Activated CD4-positive, alpha-beta T cell treated with anti-CD3 and anti-CD28 coated beads, Interleukin-2, amount 50 U/mL, for 48 hours (primary cell): ENCODE results near the gene MON1B.
A peak's percentile ranks its signal among the peaks of the same experiment; 100 is the strongest.
"Not testable (repeated sequence)": the region's sequence is repeated elsewhere in the genome, so short reads cannot be mapped to it uniquely, and the experiment has no call there.

Source experiments
- DNase-seq, 2 experiments: peaks; one replicate each; pipeline ENCODE4 v3.0.0-alpha.2; 2020

MON1B gene

GRCh38 chr16:77199211-77199610 lies 8.2 kb downstream of the MON1B start, which contains the start of gene SYCE1L:
Gene SYCE1L, plus strand, starts transcription at chr16:77199408. Its CDS starts 44 bp downstream, at chr16:77199452.
- DNase-seq = no peak

DNA sequence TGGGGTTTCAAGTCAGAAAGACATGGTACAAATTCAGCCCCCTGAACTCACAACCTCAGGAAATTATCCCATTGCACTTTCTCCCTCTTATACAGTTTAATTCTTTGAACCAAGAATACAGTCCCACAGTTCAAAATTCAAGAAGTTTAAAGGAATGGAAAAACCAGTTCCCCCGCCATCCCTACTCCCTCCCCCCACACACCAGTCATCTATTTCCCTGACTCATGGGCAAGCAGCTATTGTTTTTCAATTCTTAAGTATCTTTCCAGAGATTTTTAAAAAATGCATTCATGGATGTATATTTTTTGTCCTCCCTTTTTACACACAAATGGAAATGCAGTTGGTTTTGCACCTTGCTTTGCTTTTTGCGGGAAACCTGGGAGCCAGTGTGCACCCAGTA lies 15.5 kb downstream of the MON1B start:
- DNase-seq = no peak

DNA sequence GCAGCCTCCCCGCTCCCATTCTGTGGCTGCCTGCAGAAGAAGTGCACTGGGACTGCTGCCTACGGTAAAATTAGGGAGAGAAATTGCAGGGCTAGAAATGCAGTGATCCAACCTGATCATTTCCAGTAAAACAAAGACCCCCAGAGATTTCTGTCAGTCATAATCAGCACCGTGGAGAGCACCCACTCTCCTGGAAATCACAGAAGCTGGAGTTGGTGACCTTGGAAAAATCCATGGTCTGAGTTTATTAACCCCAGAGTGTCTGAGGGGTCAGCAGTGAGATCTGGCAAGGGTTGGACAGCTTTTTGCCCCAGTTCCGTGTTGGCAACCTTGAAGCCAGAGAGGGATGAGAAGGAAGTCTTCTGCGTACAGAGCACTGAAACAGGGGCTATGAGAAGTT lies 16.0 kb downstream of the MON1B start:
- DNase-seq = no peak

DNA sequence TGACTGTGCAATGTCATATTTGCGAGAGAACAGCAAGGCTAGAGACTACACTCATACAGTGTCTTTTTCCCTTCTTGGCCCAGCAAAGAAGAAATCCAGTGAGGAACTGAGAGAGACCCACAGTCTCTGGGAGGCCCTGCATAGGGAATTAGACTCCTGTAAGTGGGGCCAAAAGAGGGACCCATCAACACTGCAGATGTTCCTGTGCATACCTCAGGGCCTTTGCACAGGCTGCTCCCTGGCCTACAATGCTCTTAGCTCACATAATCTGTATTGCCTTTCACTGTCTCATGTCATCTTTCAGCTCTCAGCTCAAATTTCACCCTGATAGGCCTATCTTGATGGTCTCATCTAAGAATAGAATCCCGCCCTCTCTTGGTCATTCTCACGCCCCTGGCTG lies 17.4 kb downstream of the MON1B start:
- no peak for DNase-seq

GRCh38 chr16:77211880-77212740 lies 21.1 kb downstream of the MON1B start:
- DNase-seq = peak; percentile 66 to 74

DNA sequence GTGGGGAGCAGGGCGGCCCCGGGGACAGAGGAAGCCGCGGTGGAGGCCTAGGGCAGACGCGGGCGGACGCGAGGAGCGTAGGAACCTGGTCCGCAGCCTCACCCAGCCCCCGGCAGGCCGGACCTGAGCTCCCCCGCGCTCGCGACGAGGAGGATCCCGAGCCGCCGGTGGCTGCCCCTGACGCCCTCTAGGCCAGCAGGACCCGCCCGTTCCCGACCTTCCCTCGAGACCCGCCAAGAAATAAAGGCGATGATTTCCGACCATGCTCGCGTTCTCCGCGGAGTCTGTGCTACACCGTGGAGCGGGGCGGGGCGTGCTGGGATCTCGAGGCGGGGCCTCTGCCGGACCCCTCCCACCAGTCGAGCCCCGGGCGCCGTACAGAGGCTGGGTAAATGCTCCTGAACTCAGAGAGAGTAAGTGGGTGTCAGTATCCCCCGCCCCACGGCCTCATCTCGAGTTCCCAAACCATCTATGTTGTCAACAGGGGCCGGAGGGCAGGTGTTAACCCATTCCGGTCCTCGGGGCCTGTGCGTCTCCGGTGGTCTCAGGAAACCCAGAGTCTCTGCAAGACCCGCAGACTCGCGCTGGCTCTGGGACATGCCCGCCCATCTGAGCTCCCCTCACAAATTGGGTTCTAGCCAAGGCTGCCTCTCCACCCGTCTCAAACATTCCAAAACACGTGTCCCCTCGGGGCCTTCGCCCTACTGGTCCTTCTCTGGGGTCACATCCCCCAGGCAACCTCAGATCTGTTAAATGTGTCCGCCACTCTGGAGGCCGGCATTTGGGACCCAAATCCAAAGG lies 22.0 kb downstream of the MON1B start:
- DNase-seq = peak; percentile 74 to 78

DNA sequence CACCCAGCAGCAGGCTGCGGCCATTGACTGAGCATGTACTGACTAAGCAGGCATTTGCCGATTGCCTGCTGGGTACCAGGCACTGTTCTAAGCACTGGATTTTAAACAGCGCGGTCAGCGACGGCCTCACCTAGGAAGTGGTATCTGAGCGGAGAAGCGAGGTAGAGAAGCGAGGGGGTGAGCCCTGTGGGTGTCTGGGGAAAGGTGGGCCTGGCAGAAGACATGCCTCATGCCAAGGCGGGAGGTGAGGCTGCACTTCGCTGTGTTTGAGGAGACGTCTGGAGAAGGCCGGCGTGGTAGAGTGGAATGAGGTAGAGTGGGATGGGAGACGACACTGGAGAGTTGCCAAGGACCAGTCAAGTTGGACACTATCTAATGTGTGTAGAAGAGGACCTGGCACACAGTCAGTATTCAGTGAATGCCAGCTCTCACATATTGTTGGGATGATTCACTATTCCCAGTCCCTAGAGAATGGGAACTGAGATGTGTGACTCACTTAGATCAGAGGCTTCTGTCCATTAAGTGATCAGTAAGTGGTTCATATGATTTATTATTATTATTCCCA lies 22.6 kb downstream of the MON1B start:
- DNase-seq = no peak

DNA sequence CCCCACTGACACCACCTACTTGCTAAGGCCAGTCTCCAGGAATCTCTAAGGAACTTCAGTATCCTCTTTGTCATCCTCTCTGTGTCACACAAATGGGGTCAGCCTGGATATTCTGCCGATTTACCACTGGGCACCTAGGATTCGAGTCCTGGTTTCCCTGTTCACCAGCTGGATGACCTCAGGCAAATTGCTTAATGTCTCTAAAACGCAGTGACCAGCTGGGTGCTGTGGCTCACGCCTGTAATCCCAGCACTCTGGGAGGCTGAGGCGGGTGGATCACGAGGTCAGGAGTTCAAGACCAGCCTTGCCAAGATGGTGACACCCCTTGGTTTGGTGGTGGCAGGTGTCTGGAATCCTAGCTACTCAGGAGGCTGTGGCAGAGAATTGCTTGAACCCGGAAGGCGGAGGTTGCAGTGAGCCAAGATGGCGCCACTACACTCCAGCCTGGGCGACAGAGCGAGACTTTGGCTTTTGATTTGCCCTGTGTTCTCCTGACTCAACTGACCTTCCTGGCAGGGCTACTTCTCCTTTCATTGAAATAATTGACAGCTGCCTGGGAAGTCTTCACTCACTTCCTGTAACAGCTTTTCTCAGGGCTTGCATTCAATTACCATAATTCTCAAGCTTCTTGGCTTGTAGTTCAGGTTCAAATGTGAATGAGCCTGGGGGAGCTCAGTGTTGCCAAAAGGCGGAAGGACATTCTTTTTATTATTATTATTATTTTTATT lies 23.6 kb downstream of the MON1B start:
- DNase-seq = no peak

GRCh38 chr16:77219437-77219836 lies 28.4 kb downstream of the MON1B start:
- no peak for DNase-seq

GRCh38 chr16:77220427-77220826 lies 29.4 kb downstream of the MON1B start:
- DNase-seq = no peak

GRCh38 chr16:77221482-77221881 lies 30.5 kb downstream of the MON1B start:
- no peak for DNase-seq

GRCh38 chr16:77223184-77223583 lies 32.2 kb downstream of the MON1B start:
- peak; percentile 24 to 41 for DNase-seq

DNA sequence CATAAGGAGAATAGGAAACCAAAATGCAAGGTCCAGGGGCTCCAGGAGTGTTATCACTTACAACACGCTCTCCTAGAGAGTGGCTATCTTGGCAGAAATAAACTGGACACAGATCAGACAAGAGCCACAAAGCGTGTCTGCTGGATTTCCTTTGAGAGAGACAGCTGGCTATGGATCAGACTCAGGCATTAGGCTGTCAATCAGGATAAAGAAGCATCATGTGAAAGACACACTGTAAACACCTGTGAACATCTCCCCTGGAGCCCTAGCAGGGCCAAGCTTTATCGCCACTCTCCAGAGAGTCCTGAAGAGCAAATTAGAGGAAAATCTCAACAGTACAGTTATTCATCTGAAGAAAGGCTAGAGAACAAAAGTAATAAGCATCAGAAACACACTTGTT lies 34.2 kb downstream of the MON1B start:
- DNase-seq = no peak

DNA sequence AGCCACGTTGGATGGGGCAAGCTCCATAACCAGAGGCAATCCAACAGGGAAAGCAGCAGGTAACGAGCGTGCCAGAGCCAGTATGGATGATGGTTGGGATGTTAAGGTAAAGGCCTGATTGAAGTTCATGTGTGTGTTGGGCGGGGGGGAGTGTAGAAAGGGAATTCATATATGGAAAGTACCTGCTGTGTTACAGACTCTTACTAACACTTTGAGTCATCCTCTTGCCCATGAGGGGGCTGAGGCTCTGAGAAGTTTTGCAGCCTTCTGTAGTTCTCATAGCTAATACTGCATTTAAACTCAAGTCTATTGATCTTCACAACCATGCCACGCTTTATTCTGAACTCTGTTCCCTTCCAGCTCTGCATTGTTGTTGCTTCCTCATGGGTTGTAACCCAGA lies 36.8 kb downstream of the MON1B start:
- DNase-seq = no peak

- no peak for DNase-seq
Observed at GRCh38 chr16:77231047-77231446, 40.1 kb downstream of the MON1B start.

DNA sequence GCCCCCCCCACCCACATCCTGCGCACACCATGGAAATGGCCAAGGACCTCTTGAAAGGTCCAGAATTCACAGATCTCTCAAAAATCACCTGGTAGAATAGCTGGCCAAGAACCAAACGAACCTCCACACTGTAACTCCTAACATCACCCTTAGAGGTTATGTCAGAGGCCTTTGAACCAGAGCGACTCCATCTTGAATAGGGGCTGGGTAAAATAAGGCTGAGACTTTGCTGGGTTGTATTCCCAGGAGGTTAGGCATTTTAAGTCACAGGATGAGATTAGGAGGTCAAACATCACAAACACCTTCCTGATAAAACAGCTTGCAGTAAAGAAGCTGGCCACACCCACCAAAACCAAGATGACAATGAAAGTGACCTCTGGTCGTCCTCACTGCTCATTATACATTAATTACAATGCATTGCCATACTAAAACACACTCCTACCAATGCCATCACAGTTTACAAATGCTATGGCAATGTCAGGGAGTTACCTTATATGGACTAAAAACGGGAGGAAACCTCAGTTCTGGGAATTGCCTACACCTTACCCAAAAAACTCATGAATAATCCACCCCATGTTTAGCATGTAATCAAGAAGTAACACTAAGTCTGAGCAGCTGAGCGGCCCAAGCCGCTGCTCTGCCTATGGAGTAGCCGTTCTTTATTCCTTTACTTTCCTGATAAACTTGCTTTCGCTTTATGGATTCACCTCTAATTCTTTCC lies 43.0 kb downstream of the MON1B start:
- DNase-seq = no peak

DNA sequence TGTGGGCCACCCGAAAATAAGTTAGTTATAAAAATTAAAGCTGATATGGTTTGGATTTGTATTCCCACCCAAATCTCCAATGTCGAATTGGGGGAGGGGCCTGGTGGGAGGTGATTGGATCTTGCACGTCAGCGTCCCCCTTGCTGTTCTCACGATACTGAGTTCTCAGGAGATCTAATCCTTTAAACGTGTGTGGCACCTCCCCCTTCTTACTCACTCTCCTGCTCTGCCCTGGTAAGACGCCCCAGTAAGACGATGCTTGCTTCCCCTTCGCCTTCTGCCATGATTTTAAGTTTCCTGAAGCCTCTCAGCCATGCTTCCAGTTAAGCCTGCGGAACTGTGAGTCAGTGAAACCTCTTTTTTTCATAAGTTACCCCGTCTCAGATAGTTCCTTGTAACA lies 43.6 kb downstream of the MON1B start:
- no peak for DNase-seq

DNA sequence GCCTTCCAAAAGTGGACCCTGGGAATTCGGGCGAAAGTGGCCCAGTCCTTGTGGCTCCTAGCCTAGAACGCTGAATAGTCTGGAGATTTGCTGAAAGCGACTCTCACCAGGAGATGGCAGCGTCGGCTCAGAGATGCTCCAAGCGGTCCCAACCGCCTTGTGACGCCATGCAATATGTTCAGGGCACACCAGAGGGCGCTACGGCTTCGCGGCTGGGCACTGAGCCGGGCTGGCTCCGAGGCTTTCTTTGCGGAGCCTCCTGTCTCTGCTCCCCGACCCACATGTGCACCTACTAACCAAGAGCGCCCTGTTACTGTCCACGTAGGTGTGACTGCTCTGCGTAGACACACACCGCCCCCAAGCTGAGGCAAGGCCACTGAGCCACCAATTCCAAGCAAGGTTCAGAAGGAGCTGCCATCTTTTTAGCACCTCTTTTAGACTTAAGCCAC lies 45.1 kb downstream of the MON1B start:
- DNase-seq = peak; percentile 91 to 92

DNA sequence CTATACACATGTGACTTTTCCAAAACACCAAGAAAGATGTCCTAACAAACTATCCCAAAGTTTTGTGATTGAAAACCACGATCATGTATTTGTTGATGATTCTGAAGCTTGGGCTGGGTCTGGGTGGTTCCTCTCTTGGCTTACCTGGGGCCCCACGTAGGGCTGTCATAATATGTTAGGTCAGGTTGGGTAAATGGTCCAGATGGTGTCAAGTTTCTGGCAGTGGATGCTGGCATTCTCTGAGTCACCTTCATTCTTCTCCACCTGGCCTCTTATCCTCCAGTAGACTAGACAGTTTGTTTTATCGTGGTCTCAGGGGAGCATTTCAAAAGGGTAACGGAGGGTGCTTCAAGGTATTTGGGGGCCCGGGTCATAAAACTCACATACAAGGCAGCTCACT lies 47.6 kb downstream of the MON1B start:
- DNase-seq = no peak

- DNase-seq = not testable (repeated sequence)
Observed at GRCh38 chr16:77242471-77242870, 51.5 kb downstream of the MON1B start.

- DNase-seq = no peak
Observed at GRCh38 chr16:77246150-77246549, 55.2 kb downstream of the MON1B start.

DNA sequence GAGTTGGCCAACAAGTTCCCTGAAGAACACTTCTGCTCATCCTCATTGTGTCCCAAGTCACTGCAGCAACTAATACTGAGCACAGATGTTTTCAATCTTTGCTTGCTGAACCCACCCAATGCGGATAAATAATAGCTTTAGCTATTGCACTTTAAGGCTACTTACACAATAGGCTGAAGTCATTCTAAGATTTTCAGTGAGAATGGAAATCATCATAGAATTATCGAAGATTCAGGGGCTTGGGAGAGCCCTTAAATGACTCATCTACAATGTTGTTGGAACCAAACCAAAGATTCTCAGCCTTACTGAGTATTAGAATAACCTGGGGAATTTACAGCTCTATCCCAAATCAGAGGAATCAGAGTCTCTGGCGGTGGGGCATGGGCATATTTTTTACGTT lies 59.4 kb downstream of the MON1B start:
- no peak for DNase-seq
